OCI-LY7 (cell line): ENCODE data around the gene ATP9A.

ENCODE experiments used
- EZH2phosphoT487 ChIP-seq: fragments of 200-600 bp; sonication (generic); IDR thresholded peaks from 2 replicates; pipeline ENCODE4 v1.6.1; 2018; ENCODE audit warnings: low read depth, borderline replicate concordance, mild to moderate bottlenecking, mixed run types, antibody characterized with exemption, low read length, moderate library complexity, mixed read lengths
- TF ChIP-seq, protein P1 (sequence below): fragments of 200-600 bp; sonication (generic); conservative IDR thresholded peaks from 2 replicates; pipeline ENCODE4 v1.5.1; 2014; ENCODE audit warnings: mild to moderate bottlenecking, antibody characterized with exemption, low read length, moderate library complexity, mixed read lengths

DNA sequence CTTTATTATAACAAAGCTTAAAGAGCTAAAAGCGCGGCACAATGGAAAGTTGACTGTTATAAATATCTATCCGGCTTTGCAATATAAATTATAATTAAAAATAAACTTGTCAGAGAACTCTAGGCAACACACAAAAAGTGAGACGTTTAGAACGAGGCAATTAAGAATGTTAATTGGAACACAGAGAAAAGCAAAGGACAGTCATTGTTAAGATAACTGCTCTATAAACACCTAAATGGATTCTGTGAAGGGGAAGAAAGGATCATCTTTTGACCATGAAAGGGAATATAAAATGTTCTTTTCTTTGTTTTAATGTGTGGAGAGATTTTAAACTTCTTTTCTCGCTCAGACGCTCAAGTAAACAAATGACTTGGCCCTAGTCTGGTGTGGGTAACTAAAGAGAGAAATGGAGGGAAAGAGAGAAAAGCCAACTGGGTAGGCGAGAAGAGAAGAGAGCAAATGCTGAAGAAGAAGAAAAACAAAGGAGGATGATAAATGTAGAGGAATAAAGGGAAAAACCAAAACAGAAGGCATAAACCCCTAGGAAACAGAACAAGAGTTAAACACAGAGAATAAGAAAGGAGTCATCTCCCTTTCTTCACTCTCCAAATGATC lies 43.4 kb upstream of the ATP9A start:
- TF ChIP-seq, protein P1, sequence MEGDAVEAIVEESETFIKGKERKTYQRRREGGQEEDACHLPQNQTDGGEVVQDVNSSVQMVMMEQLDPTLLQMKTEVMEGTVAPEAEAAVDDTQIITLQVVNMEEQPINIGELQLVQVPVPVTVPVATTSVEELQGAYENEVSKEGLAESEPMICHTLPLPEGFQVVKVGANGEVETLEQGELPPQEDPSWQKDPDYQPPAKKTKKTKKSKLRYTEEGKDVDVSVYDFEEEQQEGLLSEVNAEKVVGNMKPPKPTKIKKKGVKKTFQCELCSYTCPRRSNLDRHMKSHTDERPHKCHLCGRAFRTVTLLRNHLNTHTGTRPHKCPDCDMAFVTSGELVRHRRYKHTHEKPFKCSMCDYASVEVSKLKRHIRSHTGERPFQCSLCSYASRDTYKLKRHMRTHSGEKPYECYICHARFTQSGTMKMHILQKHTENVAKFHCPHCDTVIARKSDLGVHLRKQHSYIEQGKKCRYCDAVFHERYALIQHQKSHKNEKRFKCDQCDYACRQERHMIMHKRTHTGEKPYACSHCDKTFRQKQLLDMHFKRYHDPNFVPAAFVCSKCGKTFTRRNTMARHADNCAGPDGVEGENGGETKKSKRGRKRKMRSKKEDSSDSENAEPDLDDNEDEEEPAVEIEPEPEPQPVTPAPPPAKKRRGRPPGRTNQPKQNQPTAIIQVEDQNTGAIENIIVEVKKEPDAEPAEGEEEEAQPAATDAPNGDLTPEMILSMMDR = no peak
- TF ChIP-seq EZH2phosphoT487 = no peak
